Neural cell (in vitro differentiated cells): ENCODE measurements around the gene TMPRSS6. TPM values are rescaled to one million over a fixed set of nuclear protein-coding genes. Genes with fewer than 3 reads are reported as not detected.
A peak's percentile ranks its signal among the peaks of the same experiment; 100 is the strongest.

Experiments
- H2AFZ ChIP-seq: fragments of 200-600, 300-800 bp; sonication (generic), shearing (Covaris generic); 2 replicates; pipeline ENCODE4 v1.6.0; 2014; ENCODE audit warnings: low read depth, mild to moderate bottlenecking, antibody characterized with exemption, low read length, moderate library complexity
- H3F3A ChIP-seq: fragments of 200-600 bp; shearing (Covaris generic); 2 replicates; pipeline ENCODE4 v1.6.1; 2016; ENCODE audit warnings: mild to moderate bottlenecking, moderate library complexity, mixed read lengths, antibody characterized with exemption, low read length; ENCODE audit not compliant: insufficient read depth, poor library complexity, severe bottlenecking
- H3K27ac ChIP-seq: fragments of 200-600, 300-800 bp; sonication (generic), shearing (Covaris generic); 2 replicates; pipeline ENCODE4 v1.5.1; 2014; ENCODE audit warnings: mild to moderate bottlenecking, low read length, moderate library complexity
- H3K27me3 ChIP-seq: fragments of 300-800, 200-600 bp; sonication (generic), shearing (Covaris generic); 2 replicates; pipeline ENCODE4 v1.6.0; 2014; ENCODE audit warnings: mild to moderate bottlenecking, low read depth, low read length, moderate library complexity; ENCODE audit not compliant: insufficient read depth
- H3K36me3 ChIP-seq: fragments of 300-800, 200-600 bp; sonication (generic), shearing (Covaris generic); 2 replicates; pipeline ENCODE4 v1.5.1; 2014; ENCODE audit warnings: mild to moderate bottlenecking, antibody characterized with exemption, low read length, moderate library complexity; ENCODE audit not compliant: insufficient read depth
- H3K4me2 ChIP-seq: fragments of 300-800, 200-600 bp; sonication (generic), shearing (Covaris generic); 2 replicates; pipeline ENCODE4 v1.6.0; 2014; ENCODE audit warnings: mild to moderate bottlenecking, low read length
- H3K4me3 ChIP-seq: fragments of 300-800, 200-600 bp; sonication (generic), shearing (Covaris generic); 2 replicates; pipeline ENCODE4 v1.5.1; 2014; ENCODE audit warnings: mild to moderate bottlenecking, low read length, moderate library complexity
- H3K79me2 ChIP-seq: fragments of 200-600 bp; shearing (Covaris generic); replicated peaks from 2 replicates; pipeline ENCODE4 v1.6.0; 2014; ENCODE audit warnings: mild to moderate bottlenecking, low read length, moderate library complexity; ENCODE audit not compliant: insufficient read depth
- H3K9ac ChIP-seq: fragments of 300-800, 200-600 bp; sonication (generic), shearing (Covaris generic); 2 replicates; pipeline ENCODE4 v1.6.1; 2016; ENCODE audit warnings: mild to moderate bottlenecking, low read length, mixed read lengths
- H3K9me2 ChIP-seq: fragments of 200-600 bp; shearing (Covaris generic); 2 replicates; pipeline ENCODE4 v1.6.1; 2016; ENCODE audit warnings: mild to moderate bottlenecking, low read length, mixed read lengths; ENCODE audit not compliant: insufficient read depth
- H3K9me3 ChIP-seq: fragments of 200-600, 300-800 bp; sonication (generic), shearing (Covaris generic); 2 replicates; pipeline ENCODE4 v1.6.1; 2016; ENCODE audit warnings: mild to moderate bottlenecking, mixed run types, low read length, moderate library complexity, mixed read lengths
- H4K20me1 ChIP-seq: fragments of 200-600 bp; shearing (Covaris generic); 2 replicates; pipeline ENCODE4 v1.6.1; 2016; ENCODE audit warnings: mild to moderate bottlenecking, mixed run types; ENCODE audit not compliant: insufficient read depth
- CTCF ChIP-seq: fragments of 450-650 bp; IDR thresholded peaks from 2 replicates; pipeline ENCODE4 v1.5.1; 2014; ENCODE audit warnings: antibody characterized with exemption, mild to moderate bottlenecking, moderate library complexity; ENCODE audit not compliant: poor library complexity, severe bottlenecking
- EP300 ChIP-seq: fragments of 450-650 bp; conservative IDR thresholded peaks from 2 replicates; pipeline ENCODE4 v1.6.1; 2014; ENCODE audit warnings: antibody characterized with exemption, mild to moderate bottlenecking, moderate library complexity; ENCODE audit not compliant: poor library complexity, severe bottlenecking
- EZH2 ChIP-seq: fragments of 200-600, 300-800 bp; shearing (Covaris generic), sonication (generic); IDR thresholded peaks from 2 replicates; pipeline ENCODE4 v1.6.1; 2014; ENCODE audit warnings: antibody characterized with exemption, low read length, borderline replicate concordance, mild to moderate bottlenecking; ENCODE audit not compliant: insufficient read depth, poor library complexity, severe bottlenecking
- MXI1 ChIP-seq: fragments of 450-650 bp; conservative IDR thresholded peaks from 2 replicates; pipeline ENCODE4 v1.6.1; 2014; ENCODE audit warnings: antibody characterized with exemption, mild to moderate bottlenecking; ENCODE audit not compliant: poor library complexity, severe bottlenecking
- POLR2AphosphoS5 ChIP-seq: IDR thresholded peaks from 2 replicates; pipeline ENCODE4 v1.6.1; 2012
- RAD21 ChIP-seq: fragments of 450-650 bp; conservative IDR thresholded peaks from 2 replicates; pipeline ENCODE4 v1.6.1; 2014; ENCODE audit warnings: antibody characterized with exemption, mild to moderate bottlenecking, moderate library complexity
- REST ChIP-seq: IDR thresholded peaks from 2 replicates; pipeline ENCODE4 v1.6.1; 2012; ENCODE audit warnings: borderline replicate concordance
- SMC3 ChIP-seq: fragments of 450-650 bp; conservative IDR thresholded peaks from 2 replicates; pipeline ENCODE4 v1.6.1; 2014; ENCODE audit warnings: antibody characterized with exemption, mild to moderate bottlenecking, moderate library complexity; ENCODE audit not compliant: poor library complexity
- TAF1 ChIP-seq: IDR thresholded peaks from 2 replicates; pipeline ENCODE4 v1.6.1; 2012; ENCODE audit warnings: low read depth
- polyA plus RNA-seq: library from polyadenylated mRNA; depleted of rRNA; stranded (reverse); fragments of >200 nt; gene quantifications from 2 replicates; pipeline ENCODE4 v1.2.3, GENCODE V29; 2014

Gene TMPRSS6
- polyA plus RNA-seq, 1 donor from 2014 or later, result not detected

- Histone ChIP-seq H3K27ac (no peak overlapping the region), H3K36me3 (no peaks in the 10 kb centered on the region), H3K4me2 (no peak overlapping the region), H3K4me3 (peak overlapping the region; percentile 83), H4K20me1 (no peaks in the 10 kb centered on the region), H3K9ac (no peak overlapping the region), H3K9me3 (no peaks in the 10 kb centered on the region), H2AFZ (no peak overlapping the region), H3K27me3 (no peaks in the 10 kb centered on the region), H3K79me2 (no peaks in the 10 kb centered on the region), H3K9me2 (no peaks in the 10 kb centered on the region), H3F3A (no peaks in the 10 kb centered on the region)
- no peak for TF ChIP-seq REST
- no peak for TF ChIP-seq MXI1
- TF ChIP-seq SMC3, result no peak
- TF ChIP-seq POLR2AphosphoS5, result no peak
- no peak for TF ChIP-seq TAF1
- no peak for TF ChIP-seq RAD21
- no peak for TF ChIP-seq CTCF
- no peak for TF ChIP-seq EP300
These were observed 56.0 kb downstream of the TMPRSS6 start for GRCh38 chr22:37053310-37054055.

GRCh38 chr22:37052386-37053309 lies 56.9 kb downstream of the TMPRSS6 start:
- H3K9me2 ChIP-seq, result no peaks in the 10 kb centered on the region
- peak overlapping the region; percentile 83 for H3K4me3 ChIP-seq
- H4K20me1 ChIP-seq, result no peaks in the 10 kb centered on the region
- H2AFZ ChIP-seq, result no peak overlapping the region
- peak overlapping the region; percentile 77 for H3K9ac ChIP-seq
- H3K27ac ChIP-seq, result no peak overlapping the region
- TF ChIP-seq EP300 (no peak), TAF1 (no peak), REST (no peak), RAD21 (no peak), MXI1 (no peak), SMC3 (no peak), CTCF (no peak), POLR2AphosphoS5 (no peak), EZH2 (no peak)
- H3F3A ChIP-seq, result no peaks in the 10 kb centered on the region
- H3K27me3 ChIP-seq, result no peaks in the 10 kb centered on the region
- H3K36me3 ChIP-seq, result no peaks in the 10 kb centered on the region
- no peaks in the 10 kb centered on the region for H3K9me3 ChIP-seq
- H3K4me2 ChIP-seq, result peak overlapping the region; percentile 80
- H3K79me2 ChIP-seq, result no peaks in the 10 kb centered on the region
